Central memory CD8-positive, alpha-beta T cell (primary cell): ENCODE results near the gene PNMA6F.
"Not testable (repeated sequence)": the region's sequence is repeated elsewhere in the genome, so short reads cannot be mapped to it uniquely, and the experiment has no call there.

Source experiments
- ATAC-seq: fragments of 150-1000 bp; cut with Tn5 transposase; replicated peaks from 2 replicates; pipeline ENCODE4 v1.10.0; 2022; ENCODE audit warnings: mild to moderate bottlenecking, moderate FRiP score, moderate number of reproducible peaks; ENCODE audit not compliant: poor library complexity, severe bottlenecking; ENCODE audit errors: extremely low read depth
- DNase-seq, 2 donors: peaks; one replicate each; pipeline ENCODE4 v3.0.0; 2021; ENCODE audit warnings: low spot score in 2 of 2
- H3K27ac Mint-ChIP-seq: one replicate; pipeline ENCODE4 v1.8.0; 2022; ENCODE audit warnings: low read depth, mild to moderate bottlenecking, moderate library complexity, mixed read lengths
- H3K27me3 Mint-ChIP-seq: one replicate; pipeline ENCODE4 v1.8.0; 2022; ENCODE audit warnings: mixed read lengths
- H3K36me3 Mint-ChIP-seq: one replicate; pipeline ENCODE4 v1.8.0; 2022; ENCODE audit warnings: mild to moderate bottlenecking, moderate library complexity, mixed read lengths; ENCODE audit not compliant: insufficient read depth
- H3K4me1 Mint-ChIP-seq: one replicate; pipeline ENCODE4 v1.8.0; 2022; ENCODE audit warnings: mixed read lengths
- H3K4me3 Mint-ChIP-seq: one replicate; pipeline ENCODE4 v1.8.0; 2022; ENCODE audit warnings: mild to moderate bottlenecking, moderate library complexity, mixed read lengths
- H3K9me3 Mint-ChIP-seq: one replicate; pipeline ENCODE4 v1.8.0; 2022; ENCODE audit warnings: mixed read lengths

Gene PNMA6F

GRCh38 chrX:153279304-153279703, 42.3 kb downstream of the PNMA6F start:
- not testable (repeated sequence) for ATAC-seq, H3K9me3 Mint-ChIP-seq, H3K4me3 Mint-ChIP-seq, DNase-seq, H3K4me1 Mint-ChIP-seq, H3K27ac Mint-ChIP-seq, H3K36me3 Mint-ChIP-seq, H3K27me3 Mint-ChIP-seq

- DNase-seq, H3K27me3 Mint-ChIP-seq, H3K4me3 Mint-ChIP-seq, H3K9me3 Mint-ChIP-seq, H3K27ac Mint-ChIP-seq, ATAC-seq, H3K36me3 Mint-ChIP-seq, H3K4me1 Mint-ChIP-seq: not testable (repeated sequence)
Observed at GRCh38 chrX:153276049-153276448, 45.5 kb downstream of the PNMA6F start.

GRCh38 chrX:153275418-153275817, 46.1 kb downstream of the PNMA6F start:
- not testable (repeated sequence) for H3K9me3 Mint-ChIP-seq, H3K27me3 Mint-ChIP-seq, H3K4me1 Mint-ChIP-seq, H3K27ac Mint-ChIP-seq, ATAC-seq, H3K4me3 Mint-ChIP-seq, H3K36me3 Mint-ChIP-seq, DNase-seq

DNA sequence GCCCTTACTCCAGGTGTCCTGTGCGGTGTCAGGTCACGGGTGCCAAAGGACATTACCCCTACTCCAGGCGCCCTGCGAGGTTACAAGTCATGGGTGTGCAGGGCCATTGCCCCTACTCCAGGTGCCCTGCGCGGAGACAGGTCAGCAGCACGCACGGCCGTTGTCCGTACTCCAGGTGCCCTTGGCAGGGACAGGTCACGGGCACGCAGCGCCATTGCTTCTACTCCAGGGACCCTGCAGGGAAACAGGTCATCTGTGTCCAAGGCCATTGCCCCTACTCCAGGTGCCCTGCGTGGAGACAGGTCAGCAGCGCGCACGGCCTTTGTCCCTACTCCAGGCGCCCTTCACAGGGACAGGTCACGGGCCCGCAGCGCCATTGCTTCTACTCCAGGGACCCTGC, 49.0 kb downstream of the PNMA6F start:
- H3K4me3 Mint-ChIP-seq, H3K36me3 Mint-ChIP-seq, H3K27ac Mint-ChIP-seq, DNase-seq, H3K27me3 Mint-ChIP-seq, ATAC-seq, H3K4me1 Mint-ChIP-seq, H3K9me3 Mint-ChIP-seq: not testable (repeated sequence)

DNA sequence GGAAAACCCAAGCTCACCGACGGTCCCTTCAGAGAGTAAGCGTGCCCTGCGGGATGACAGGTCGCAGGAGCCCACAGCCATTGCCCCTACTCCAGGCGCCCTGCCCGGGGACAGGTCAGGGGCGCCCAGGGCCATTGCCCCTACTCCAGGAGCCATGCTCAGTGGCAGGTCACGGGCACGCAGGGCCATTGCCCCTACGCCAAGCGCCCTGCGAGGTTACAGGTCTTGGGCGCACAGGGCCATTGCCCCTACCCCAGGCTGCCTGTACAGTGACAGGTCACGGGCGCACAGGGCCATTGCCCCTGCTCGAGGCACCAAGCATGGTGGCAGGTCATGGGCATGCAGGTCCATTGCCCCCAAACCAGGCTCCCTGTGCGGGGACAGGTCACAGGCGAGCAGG, 49.5 kb downstream of the PNMA6F start:
- not testable (repeated sequence) for H3K27ac Mint-ChIP-seq, ATAC-seq, H3K36me3 Mint-ChIP-seq, DNase-seq, H3K9me3 Mint-ChIP-seq, H3K4me1 Mint-ChIP-seq, H3K27me3 Mint-ChIP-seq, H3K4me3 Mint-ChIP-seq
